NT2/D1 (cell line): ENCODE data around the gene DAW1.

Experiments
- YY1 ChIP-seq: IDR thresholded peaks from 2 replicates; pipeline ENCODE4 v1.6.1; 2011; ENCODE audit not compliant: insufficient read length, insufficient read depth
- ZNF274 ChIP-seq: IDR thresholded peaks from 2 replicates; pipeline ENCODE4 v1.6.1; 2011; ENCODE audit warnings: mild to moderate bottlenecking, low read depth, low read length

DNA sequence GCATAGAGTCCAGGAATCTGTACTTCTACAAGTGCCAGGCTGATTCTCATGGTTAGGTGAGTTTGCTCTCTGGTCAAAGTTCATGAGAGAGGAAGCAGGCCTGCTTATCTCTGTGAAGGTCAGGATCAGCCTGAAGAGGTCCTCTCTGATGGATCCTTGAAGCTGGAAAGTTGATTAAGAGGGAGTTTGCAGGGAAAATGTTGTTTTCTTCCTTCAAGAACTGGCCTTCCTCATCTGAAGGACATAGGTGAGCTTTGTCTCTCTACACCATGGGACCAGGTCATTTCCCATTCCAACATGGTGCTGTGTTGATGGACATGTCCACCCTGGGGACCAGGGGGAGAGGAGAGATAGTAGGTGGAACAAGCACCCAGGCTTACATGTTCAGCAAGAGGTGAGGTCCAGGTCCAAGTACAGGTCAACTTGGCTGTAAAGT is 42.9 kb upstream of the DAW1 start:
- TF ChIP-seq YY1 (no peak), ZNF274 (no peak)
